GM06990 (cell line): ENCODE data around the gene MRTFB.

Source experiments
- DNase-seq: peaks from one replicate; pipeline ENCODE4 v3.0.0-alpha.2; 2011; ENCODE audit not compliant: insufficient read length; ENCODE audit errors: extremely low read depth
- H3K27me3 ChIP-seq: replicated peaks from 2 replicates; pipeline ENCODE4 v1.6.0; 2011; ENCODE audit warnings: low read length; ENCODE audit not compliant: control insufficient read depth, insufficient read depth
- H3K36me3 ChIP-seq: 2 replicates; pipeline ENCODE4 v1.5.1; 2011; ENCODE audit warnings: low read length; ENCODE audit not compliant: control insufficient read depth, insufficient read depth
- H3K4me3 ChIP-seq: replicated peaks from 2 replicates; pipeline ENCODE4 v1.5.1; 2011; ENCODE audit warnings: low read depth, mild to moderate bottlenecking, control low read depth, low read length
- TF ChIP-seq, protein P1 (sequence below): IDR thresholded peaks from 2 replicates; pipeline ENCODE4 v1.5.1; 2011; ENCODE audit warnings: low read length, control low read depth, mild to moderate bottlenecking, inconsistent platforms; ENCODE audit not compliant: insufficient read depth, poor library complexity, severe bottlenecking

Gene MRTFB

GRCh38 chr16:14071576-14072271 is 605 bp downstream of the MRTFB start:
- TF ChIP-seq, protein P1, sequence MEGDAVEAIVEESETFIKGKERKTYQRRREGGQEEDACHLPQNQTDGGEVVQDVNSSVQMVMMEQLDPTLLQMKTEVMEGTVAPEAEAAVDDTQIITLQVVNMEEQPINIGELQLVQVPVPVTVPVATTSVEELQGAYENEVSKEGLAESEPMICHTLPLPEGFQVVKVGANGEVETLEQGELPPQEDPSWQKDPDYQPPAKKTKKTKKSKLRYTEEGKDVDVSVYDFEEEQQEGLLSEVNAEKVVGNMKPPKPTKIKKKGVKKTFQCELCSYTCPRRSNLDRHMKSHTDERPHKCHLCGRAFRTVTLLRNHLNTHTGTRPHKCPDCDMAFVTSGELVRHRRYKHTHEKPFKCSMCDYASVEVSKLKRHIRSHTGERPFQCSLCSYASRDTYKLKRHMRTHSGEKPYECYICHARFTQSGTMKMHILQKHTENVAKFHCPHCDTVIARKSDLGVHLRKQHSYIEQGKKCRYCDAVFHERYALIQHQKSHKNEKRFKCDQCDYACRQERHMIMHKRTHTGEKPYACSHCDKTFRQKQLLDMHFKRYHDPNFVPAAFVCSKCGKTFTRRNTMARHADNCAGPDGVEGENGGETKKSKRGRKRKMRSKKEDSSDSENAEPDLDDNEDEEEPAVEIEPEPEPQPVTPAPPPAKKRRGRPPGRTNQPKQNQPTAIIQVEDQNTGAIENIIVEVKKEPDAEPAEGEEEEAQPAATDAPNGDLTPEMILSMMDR = no peak
- H3K36me3 ChIP-seq = no peaks in the 10 kb centered on the region; the same call in none of the 2 replicates
- no peak for DNase-seq
- peak overlapping the region; percentile 90 for H3K4me3 ChIP-seq
- H3K27me3 ChIP-seq = no peaks in the 10 kb centered on the region

GRCh38 chr16:14072360-14072759 is 1.2 kb downstream of the MRTFB start:
- H3K36me3 ChIP-seq = no peaks in the 10 kb centered on the region; the same call in none of the 2 replicates
- peak overlapping the region; percentile 90; the same call in 1 of the 2 replicates for H3K4me3 ChIP-seq
- TF ChIP-seq, protein P1 = no peak
- no peak for DNase-seq
- no peaks in the 10 kb centered on the region for H3K27me3 ChIP-seq

DNA sequence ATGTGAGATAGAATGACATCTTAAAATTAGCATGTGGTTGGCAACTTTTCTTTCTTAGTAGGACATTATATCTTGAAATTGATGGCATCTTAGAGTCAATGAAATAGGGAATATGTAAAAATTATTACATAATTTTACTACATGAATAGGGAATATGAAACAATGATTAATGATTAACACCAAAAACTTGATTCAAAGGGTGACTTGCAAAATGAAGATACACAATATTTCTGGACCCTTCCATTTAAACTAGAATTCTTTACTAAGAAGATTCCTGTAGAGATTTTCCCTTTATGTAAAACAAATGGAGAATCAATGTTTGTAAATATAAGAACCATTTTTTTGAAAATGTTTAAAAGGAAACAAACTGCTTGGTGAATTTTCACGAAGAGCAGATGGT is 3.4 kb downstream of the MRTFB start:
- Histone ChIP-seq H3K27me3 (no peaks in the 10 kb centered on the region), H3K4me3 (no peak overlapping the region), H3K36me3 (no peaks in the 10 kb centered on the region; the same call in none of the 2 replicates)
- DNase-seq = no peak
- TF ChIP-seq, protein P1 = no peak

DNA sequence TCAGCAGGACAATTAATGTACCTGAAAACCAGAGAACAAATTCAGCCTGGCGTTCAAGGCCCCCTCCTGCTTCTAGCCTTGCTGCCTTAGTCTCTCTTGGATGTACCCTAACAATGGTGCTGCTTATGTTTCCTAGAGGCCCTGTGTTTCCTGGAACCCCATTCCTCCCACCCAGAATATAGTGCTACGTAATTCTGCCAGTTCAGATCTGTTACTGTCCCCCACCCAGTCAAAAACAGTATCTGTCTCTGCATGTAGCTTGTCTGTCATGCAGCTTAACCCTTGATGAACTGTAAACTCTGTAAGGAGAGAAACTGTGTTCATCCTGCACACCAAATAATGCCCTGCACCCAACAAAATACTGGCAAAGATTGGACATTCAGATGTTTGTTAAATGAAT is 6.8 kb downstream of the MRTFB start:
- TF ChIP-seq, protein P1 = no peak
- Histone ChIP-seq H3K4me3 (no peak overlapping the region), H3K36me3 (no peaks in the 10 kb centered on the region; the same call in none of the 2 replicates), H3K27me3 (no peaks in the 10 kb centered on the region)
- DNase-seq = no peak

DNA sequence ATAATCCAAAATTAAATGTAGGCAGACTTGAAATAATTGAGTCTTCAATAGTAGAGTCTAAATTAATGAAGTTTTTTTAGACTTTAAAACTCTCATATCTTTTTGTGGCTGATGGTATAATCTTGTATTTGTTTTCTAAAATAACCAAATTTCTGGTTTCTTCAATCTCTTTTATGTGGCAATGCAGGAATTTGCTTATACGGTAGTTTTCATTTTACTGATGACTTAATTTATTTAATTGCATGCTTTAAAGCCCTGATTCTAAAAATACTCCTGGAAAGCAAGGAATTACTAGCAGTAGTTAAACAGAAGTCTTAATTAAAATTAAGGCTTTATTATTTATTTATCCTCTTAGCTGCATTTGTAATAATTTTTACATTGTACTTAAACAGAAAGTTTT is 15.4 kb downstream of the MRTFB start:
- H3K36me3 ChIP-seq = no peaks in the 10 kb centered on the region; the same call in 1 of the 2 replicates
- no peak overlapping the region for H3K4me3 ChIP-seq
- TF ChIP-seq, protein P1 = no peak
- no peak for DNase-seq
- H3K27me3 ChIP-seq = no peaks in the 10 kb centered on the region
